ENCODE data around the gene MTF2.
"Not testable (repeated sequence)": the region's sequence is repeated elsewhere in the genome, so short reads cannot be mapped to it uniquely, and the experiment has no call there.

The MTF2 gene

GRCh38 chr1:93078986-93079654 lies at the start of gene MTF2:
Gene MTF2 (plus strand): TSS chr1:93079283. CDS start chr1:93079527, 244 bp downstream.
- DNase-seq (ENCODE audit: low read depth): peak; percentile 91

GRCh38 chr1:93029317-93029716 lies 49.8 kb upstream of the MTF2 start:
- DNase-seq (ENCODE audit: low read depth): no peak

DNA sequence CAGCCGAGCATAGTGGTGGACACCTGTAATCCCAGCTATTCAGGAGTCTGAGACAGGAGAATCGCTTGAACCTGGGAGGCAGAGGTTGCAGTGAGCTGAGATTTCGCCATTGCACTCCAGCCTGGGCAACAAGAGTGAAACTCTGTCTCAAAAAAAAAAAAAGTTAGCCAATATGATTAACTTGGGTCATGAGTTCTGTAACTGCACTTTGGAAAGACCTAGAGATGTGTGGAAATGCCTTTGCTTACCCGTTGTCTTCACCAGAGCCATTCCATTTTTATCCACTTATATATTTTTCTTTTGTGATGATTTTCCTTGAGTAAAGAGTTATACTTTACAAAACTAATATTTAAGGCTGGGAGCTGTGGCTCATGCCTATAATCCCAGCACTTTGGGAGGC lies 48.9 kb upstream of the MTF2 start:
- not testable (repeated sequence) for DNase-seq (ENCODE audit: low read depth)

DNA sequence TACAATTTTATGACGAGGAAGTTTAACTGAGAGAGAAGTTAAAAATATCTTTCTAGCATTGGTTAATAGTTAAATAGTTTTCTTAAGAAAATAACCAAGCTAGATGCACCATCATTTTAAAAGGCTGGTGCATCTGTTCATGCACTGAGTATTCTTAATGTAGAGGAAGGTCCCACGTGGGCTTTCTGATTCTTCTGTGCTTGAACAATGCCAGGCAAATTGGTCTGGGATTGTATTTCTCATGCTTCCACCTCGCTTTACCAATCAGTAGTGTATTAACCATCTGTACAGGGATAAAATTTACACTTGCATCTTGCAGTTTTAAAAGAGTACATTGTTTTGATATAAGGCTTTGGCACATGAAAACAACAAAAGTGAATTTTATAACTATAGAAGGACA lies 47.4 kb upstream of the MTF2 start:
- no peak for DNase-seq (ENCODE audit: low read depth)

DNA sequence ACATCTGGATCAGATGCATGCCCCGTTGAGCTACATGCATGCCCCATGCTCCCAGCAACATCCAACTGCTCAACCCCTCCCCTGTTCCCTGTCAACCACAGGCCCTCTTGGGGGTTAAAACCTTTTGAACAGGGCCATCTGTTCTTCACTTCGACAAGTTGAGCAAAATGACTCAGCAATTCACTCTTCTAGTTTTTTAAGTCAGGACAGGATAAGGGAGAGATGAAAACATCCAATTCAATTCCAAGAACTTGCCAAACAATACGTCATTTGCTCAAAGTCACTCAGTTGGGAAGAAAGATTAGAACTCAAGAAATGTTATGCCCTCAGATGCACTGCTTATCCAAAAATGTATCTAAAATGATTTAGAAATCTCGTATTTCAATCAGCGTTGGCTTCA lies 46.1 kb upstream of the MTF2 start:
- DNase-seq (ENCODE audit: low read depth): no peak

GRCh38 chr1:93033785-93034184 lies 45.3 kb upstream of the MTF2 start:
- DNase-seq (ENCODE audit: low read depth): no peak

GRCh38 chr1:93034397-93034796 lies 44.7 kb upstream of the MTF2 start:
- no peak for DNase-seq (ENCODE audit: low read depth)

GRCh38 chr1:93036672-93037071 lies 42.4 kb upstream of the MTF2 start:
- no peak for DNase-seq (ENCODE audit: low read depth)

DNA sequence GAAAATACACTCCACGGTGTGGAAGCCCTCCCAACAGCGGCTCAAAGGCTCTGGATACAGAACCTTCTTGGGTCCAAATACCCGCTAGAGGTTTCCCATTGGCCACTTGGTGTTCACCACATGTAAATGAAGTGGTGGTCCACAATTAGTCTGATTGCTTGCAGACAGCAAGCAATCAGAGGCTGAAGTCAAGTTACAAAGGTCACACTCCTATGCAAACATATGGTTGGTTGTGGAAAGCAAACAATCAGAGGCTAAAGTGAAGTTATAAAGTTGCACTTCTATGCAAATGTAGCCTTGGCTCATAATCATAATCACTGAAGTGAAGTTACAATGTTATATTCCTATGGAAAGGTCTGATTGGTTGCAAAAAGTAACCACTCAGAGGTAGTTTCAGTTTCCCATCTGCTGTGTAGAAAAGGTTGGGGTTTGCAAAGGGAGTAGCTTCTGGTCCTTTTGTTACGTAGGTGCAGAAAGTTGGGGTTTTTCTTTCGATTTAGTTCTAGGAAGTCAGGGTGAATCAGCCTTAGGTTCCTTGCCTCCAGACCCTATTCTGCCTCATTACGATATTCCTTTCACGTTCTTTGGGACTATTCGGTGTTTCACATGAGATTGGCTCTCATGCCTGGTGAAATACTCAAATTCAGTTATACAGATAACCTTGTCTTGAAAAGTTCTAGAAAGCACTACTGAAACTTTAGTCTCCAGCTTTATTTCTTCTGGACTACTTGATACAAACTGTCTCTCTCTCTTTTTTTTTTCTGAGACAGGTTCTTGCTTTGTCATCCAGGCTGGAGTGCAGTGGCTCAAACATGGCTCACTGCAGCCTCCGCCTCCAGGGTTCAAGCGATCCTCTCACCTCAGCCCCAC lies 36.7 kb upstream of the MTF2 start:
- DNase-seq (ENCODE audit: low read depth): no peak

DNA sequence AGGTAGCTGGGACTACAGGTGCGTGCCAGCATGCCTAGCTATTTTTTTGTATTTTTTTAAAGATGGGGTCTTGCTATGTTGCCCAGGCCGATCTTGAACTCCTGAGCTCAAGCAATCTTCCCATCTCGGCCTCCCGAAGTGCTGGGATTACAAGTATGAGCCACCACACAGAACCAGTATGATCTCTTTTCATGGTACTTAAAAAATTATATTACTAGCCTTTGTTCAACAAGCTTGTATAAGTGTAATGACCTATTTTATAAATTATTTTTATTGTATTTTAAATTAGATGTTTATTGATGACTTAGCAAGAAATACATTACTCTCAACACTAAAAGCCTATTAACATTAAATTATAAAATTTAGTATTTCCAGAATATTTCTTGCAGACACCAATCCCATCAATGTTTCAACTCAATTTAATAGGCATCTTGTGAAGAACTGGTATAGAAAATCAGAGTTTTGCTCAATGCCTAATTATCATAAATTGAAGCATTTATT lies 36.0 kb upstream of the MTF2 start:
- DNase-seq (ENCODE audit: low read depth): no peak

DNA sequence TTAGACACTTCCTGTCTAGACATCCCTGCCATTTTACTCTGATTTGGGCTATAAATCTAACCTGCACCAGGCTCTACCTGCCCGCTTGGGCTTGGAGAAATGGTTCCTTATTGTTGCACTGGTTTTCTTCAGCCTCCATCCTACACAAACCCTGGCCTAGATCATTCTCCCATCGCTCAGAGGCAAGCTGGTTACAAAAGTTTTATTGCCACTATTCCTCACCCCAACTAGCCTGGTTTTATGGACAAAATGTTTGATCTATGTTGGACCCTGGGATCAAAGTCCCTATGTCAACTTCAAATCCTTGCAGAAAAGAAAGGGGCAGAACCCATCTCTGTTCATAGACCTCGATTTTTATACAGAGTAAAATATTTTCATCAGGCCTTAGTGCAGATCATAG lies 31.5 kb upstream of the MTF2 start:
- DNase-seq (ENCODE audit: low read depth): no peak

- DNase-seq (ENCODE audit: low read depth): no peak
Measured at GRCh38 chr1:93051961-93052360, 27.1 kb upstream of the MTF2 start.

- DNase-seq (ENCODE audit: low read depth): no peak
Measured at GRCh38 chr1:93056214-93056613, 22.9 kb upstream of the MTF2 start.

GRCh38 chr1:93056649-93057048 lies 22.4 kb upstream of the MTF2 start:
- DNase-seq (ENCODE audit: low read depth): no peak

GRCh38 chr1:93061895-93062792 lies 16.9 kb upstream of the MTF2 start:
- DNase-seq (ENCODE audit: low read depth): no peak

DNA sequence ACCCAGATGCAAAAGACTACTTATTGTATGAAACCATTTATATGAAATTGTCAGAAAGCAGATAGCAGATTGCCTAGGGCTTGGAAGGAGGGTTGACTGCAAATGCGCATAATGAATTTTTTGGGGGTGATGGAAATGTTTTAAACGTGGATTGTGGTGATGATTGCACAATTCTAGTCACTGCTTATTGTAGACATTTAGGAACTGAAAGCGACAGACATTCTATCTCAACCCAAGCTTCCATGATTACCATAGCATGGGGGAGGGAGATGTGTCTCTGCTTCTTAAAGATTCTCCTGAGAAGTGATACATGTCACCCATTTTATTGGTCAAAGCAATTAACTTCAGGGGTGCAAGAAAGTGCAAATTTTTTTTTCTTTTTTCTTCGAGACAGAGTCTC lies 2.8 kb upstream of the MTF2 start:
- no peak for DNase-seq (ENCODE audit: low read depth)

DNA sequence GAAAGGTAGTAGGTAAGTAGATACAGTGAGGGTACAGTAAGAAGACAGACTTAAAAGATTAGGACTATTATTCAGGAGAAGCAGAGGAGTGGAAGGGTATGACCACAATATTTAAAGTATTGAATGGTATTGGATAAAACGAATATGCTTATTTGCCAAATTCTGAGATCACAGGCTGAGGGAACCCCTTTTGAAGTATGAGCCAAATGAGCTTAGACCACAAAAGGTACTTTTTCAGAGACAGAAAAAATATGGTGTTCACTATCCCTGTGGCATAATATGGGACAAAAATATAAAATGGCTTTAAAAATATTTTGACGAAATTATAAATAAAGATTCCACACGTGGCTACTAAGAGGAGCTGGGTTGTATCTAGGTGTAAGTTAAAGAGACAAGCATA lies 880 bp upstream of the MTF2 start:
- no peak for DNase-seq (ENCODE audit: low read depth)

- DNase-seq (ENCODE audit: low read depth): no peak
Measured at GRCh38 chr1:93078638-93078985, 471 bp upstream of the MTF2 start.

DNA sequence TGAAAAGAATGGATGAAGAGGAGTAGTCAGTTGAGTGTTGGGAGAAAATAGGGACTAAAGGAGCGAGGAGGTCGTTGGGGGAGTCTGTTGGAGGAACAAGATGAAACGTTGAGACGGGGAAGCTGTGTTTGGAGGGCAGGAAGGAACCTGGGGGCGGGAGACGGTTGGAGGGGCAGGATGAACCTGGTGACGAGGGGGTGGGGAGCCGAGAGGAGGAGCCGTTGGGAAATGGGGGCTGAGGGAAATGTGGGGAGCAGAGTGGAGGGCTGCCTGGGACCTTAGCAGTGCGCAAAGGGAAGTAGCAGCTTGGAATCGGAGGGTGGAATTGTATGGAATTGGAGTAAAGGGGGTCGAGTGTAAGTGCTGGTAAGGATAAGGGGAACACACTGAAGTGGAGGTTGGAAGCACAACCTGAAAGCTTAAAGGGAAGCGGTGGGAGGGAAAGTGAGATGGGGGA lies 630 bp downstream of the MTF2 start:
- no peak for DNase-seq (ENCODE audit: low read depth)

DNA sequence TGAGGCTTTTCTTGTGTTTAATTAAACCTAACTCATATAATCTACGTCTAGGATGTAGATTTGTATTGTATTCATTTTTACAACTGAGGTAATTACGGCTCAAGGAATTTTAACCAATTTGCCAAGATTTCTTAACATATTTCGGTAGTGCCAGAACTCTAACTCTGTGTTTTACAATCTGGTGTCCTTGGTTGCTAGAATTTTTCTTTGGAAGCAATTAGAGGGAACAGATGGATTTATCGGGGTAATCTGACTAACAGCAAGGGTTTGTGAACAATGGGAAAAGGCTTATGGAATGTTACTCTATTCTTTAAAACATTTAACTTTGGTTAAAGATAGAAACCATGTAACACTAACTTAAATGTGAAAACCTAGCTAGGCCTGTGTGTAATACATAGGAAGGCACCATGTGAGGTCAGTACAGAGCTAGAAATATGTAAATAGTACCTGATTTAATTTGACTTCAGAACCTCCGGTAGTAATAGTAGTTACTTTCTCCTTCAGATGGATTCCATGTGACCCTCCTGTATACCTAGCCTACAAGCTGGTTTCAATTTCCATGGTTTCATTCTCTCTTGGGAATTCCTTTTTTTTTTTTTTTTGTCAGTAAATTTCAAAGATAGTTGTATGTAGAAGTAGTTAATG lies 1.2 kb downstream of the MTF2 start:
- DNase-seq (ENCODE audit: low read depth): no peak

DNA sequence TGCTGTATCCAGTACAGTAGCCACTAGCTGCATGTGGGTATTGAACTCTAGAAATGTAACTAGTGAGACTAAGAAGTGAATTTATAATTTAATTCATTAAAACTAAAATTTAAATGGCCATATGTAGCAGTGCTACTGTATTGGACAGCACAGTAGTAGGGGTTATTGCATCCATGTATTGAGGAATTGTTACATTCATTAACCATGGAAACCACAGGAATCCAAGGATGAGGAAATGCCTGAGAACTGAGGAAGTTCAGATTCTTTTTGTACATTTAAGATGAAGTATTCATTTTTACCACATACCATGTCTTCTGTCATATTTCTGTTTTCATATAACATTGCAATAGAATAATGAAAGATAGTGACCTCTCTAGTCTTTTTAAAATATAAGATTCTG lies 2.6 kb downstream of the MTF2 start:
- no peak for DNase-seq (ENCODE audit: low read depth)

- no peak for DNase-seq (ENCODE audit: low read depth)
Measured at GRCh38 chr1:93082313-93082712, 3.2 kb downstream of the MTF2 start.

All from stimulated activated CD8-positive, alpha-beta memory T cell treated with anti-CD3 and anti-CD28 coated beads, Interleukin-12 subunit alpha, Interleukin-12 subunit beta, amount 100 ng/mL, for 4 hours (primary cell).